ENCODE measurements around the gene ABCD4.
A peak's percentile ranks its signal among the peaks of the same experiment; 100 is the strongest.

The ABCD4 gene

DNA sequence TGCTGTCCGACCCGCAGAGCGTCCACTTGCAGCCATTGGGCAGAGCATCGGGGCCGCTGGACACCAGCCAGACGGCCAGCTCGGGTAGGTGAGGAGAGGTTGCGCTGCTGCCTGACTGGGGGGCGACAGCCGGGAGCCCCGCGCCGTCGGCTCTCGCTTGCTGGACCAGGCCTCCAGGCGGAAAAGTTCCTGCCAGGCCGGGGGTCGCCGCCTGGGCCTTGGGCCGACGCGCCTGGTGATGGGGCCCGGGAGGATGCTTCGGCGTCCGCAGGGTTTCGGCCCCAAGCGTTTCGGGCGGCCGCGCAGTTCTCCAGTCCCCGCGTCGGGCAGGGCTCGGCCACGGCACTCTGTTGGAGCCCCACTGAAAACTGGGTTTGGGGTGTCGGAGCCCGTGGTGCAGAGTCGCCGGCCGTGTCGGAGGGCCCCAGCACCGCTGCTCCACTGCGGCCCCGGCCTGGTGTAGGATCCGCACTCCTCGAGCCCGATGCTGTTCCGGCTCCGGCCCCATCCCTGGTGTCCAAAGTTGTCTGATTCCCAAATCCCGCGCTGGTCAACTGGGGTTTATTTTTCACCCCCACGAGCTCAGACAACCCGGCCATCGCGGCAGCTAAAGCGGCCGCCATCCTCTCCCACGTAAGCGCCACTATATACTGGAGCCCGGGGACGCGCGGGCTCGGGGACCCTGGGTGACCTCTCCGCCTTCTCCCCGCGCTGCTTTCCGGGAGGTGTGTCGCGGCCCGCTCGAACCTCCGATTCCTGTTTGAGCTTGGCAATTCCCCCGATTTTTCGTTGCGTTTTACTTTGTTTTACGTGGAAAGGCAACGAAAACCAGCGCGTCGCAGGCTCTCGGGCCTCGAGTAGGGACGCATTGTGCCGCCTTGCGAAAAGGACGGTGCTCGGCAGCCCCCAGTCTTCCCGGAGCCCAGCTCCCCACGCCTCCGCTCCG is 62.6 kb downstream of the ABCD4 start:
- Mint-ChIP-seq H3K36me3 (no peaks in the 10 kb centered on the region), H3K27me3 (peaks cover 48% of the 10 kb centered on the region), H3K4me3 (peak overlapping the region; percentile 78), H3K27ac (no peak overlapping the region), H3K9me3 (ENCODE audit: low read depth) (no peaks in the 10 kb centered on the region), H3K4me1 (ENCODE audit: low read depth) (peaks cover 26% of the 10 kb centered on the region)

DNA sequence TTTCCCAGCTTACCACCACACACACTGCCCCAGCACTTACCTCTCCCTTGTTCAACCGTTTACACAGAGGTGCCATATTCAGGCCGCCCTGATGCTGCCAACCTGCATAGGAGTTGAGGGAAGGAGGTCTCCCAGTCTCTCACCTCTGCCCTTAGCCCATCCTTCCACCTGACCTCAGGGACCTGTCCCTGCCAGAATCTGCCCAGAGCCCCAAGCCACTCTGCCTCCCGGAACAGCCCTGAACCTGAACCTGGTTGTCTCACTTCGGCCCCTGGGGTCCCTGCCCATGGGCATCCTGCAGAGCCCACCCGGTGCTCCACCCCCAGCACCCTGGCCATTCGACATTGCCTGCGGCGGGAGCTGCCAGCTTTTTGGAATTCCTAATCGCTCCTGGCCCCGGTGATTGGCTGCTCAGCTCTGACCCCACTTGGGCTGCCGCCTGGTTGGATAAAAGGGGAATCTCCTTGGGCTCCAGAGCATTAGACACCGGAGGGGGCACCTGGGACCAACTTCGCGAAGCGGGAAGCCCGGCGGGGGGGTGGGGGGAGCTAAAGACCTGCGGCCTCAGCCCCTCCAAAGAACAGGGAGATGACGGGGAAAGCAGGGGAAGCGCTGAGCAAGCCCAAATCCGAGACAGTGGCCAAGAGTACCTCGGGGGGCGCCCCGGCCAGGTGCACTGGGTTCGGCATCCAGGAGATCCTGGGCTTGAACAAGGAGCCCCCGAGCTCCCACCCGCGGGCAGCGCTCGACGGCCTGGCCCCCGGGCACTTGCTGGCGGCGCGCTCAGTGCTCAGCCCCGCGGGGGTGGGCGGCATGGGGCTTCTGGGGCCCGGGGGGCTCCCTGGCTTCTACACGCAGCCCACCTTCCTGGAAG is 63.5 kb downstream of the ABCD4 start, which contains the start of gene VSX2:
VSX2 (plus strand) TSS at position 476 of the 874 bp plus-strand sequence; CDS start at position 589, 113 bp downstream.
- peaks cover 46% of the 10 kb centered on the region for H3K27me3 Mint-ChIP-seq
- peaks cover 26% of the 10 kb centered on the region for H3K4me1 Mint-ChIP-seq (ENCODE audit: low read depth)
- peak within 1 kb of the TSS; percentile 78 for H3K4me3 Mint-ChIP-seq
- no peak within 1 kb of the TSS for H3K27ac Mint-ChIP-seq
- H3K36me3 Mint-ChIP-seq: no peaks in the 10 kb centered on the region
- H3K9me3 Mint-ChIP-seq (ENCODE audit: low read depth): no peaks in the 10 kb centered on the region

DNA sequence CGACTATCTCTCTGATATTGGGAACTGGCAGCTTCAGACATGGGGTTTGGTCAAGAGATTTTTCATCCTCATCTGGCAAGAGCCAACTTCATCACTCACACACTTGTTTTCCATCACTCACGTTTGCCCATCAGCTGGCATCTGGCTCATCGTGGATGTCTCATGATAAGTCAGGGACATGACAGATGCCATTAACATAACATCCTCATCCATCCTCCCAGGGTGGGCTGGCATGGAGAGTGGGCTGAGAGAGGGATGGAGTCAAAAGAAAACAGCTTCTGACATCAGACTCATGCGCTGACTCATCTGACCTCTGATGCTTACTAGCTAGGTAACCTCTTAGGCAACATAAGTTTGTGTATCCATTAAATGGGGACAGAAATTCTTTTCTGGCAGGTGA is 65.3 kb downstream of the ABCD4 start:
- Mint-ChIP-seq H3K36me3 (no peaks in the 10 kb centered on the region), H3K4me1 (ENCODE audit: low read depth) (peaks cover 19% of the 10 kb centered on the region), H3K27ac (no peak overlapping the region), H3K9me3 (ENCODE audit: low read depth) (peaks cover under 1% of the 10 kb centered on the region), H3K27me3 (peaks cover 28% of the 10 kb centered on the region), H3K4me3 (no peak overlapping the region)
